Epithelial cell of proximal tubule (primary cell): ENCODE measurements around the gene BRIX1. TPM values are rescaled to one million over a fixed set of nuclear protein-coding genes. Genes with fewer than 3 reads are reported as not detected.

ENCODE experiments used
- DNase-seq: peaks from one replicate; pipeline ENCODE4 v3.0.0-alpha.2; 2011; ENCODE audit warnings: low read depth
- H3K4me3 ChIP-seq: 2 replicates; pipeline ENCODE4 v1.5.1; 2011; ENCODE audit warnings: low read depth, mild to moderate bottlenecking, low read length
- total RNA-seq: library from RNA; depleted of rRNA; stranded (reverse); fragments of >200 nt; gene quantifications from 2 replicates; pipeline ENCODE4 v1.2.3, GENCODE V29; 2015
- TF ChIP-seq, protein P1 (sequence below): conservative IDR thresholded peaks from 2 replicates; pipeline ENCODE4 v1.5.1; 2012; ENCODE audit warnings: low read depth, mild to moderate bottlenecking, low read length

BRIX1 gene, protein sequence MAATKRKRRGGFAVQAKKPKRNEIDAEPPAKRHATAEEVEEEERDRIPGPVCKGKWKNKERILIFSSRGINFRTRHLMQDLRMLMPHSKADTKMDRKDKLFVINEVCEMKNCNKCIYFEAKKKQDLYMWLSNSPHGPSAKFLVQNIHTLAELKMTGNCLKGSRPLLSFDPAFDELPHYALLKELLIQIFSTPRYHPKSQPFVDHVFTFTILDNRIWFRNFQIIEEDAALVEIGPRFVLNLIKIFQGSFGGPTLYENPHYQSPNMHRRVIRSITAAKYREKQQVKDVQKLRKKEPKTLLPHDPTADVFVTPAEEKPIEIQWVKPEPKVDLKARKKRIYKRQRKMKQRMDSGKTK
- 41.5 and 66.9 TPM in 2 replicates for total RNA-seq

- peak within 1 kb of the TSS; percentile 99 for H3K4me3 ChIP-seq
- peak; percentile 61 for DNase-seq
- TF ChIP-seq, protein P1, sequence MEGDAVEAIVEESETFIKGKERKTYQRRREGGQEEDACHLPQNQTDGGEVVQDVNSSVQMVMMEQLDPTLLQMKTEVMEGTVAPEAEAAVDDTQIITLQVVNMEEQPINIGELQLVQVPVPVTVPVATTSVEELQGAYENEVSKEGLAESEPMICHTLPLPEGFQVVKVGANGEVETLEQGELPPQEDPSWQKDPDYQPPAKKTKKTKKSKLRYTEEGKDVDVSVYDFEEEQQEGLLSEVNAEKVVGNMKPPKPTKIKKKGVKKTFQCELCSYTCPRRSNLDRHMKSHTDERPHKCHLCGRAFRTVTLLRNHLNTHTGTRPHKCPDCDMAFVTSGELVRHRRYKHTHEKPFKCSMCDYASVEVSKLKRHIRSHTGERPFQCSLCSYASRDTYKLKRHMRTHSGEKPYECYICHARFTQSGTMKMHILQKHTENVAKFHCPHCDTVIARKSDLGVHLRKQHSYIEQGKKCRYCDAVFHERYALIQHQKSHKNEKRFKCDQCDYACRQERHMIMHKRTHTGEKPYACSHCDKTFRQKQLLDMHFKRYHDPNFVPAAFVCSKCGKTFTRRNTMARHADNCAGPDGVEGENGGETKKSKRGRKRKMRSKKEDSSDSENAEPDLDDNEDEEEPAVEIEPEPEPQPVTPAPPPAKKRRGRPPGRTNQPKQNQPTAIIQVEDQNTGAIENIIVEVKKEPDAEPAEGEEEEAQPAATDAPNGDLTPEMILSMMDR = peak; percentile 25
Measured at GRCh38 chr5:34915139-34915855, at the start of gene BRIX1, which contains the start of gene RAD1. Gene BRIX1 (plus strand): TSS chr5:34915711. CDS start chr5:34915739, 28 bp downstream. Gene RAD1 (minus strand): TSS chr5:34915504. CDS start chr5:34914892, 612 bp downstream.

GRCh38 chr5:34866989-34867471 is 48.5 kb upstream of the BRIX1 start:
- DNase-seq = no peak
- TF ChIP-seq, protein P1 = no peak
- no peak overlapping the region for H3K4me3 ChIP-seq

- TF ChIP-seq, protein P1 = no peak
- no peak overlapping the region for H3K4me3 ChIP-seq
- DNase-seq = no peak
Measured at GRCh38 chr5:34867660-34868059, 47.9 kb upstream of the BRIX1 start.

DNA sequence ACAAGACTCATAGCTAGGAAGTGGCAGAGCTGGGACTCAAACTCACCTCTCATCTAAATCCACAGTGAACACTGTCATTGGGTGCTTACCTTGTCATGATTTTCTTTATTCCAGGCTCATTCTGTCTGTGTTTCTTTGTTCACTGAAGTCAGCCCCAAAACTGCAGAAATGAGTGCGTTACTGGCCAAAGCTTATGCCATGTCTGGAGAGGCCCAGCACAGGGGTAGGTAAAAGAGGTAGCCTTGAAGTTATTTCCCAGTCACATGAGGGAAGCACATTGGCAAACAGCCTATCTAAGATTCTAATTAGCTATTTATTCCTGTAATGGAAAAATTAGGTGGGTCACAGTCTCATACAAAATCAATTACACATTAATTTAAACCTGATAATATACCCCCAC is 46.7 kb upstream of the BRIX1 start:
- no peak overlapping the region for H3K4me3 ChIP-seq
- TF ChIP-seq, protein P1 = no peak
- no peak for DNase-seq

- TF ChIP-seq, protein P1 = no peak
- no peak overlapping the region for H3K4me3 ChIP-seq
- no peak for DNase-seq
Measured at GRCh38 chr5:34869256-34869655, 46.3 kb upstream of the BRIX1 start.

DNA sequence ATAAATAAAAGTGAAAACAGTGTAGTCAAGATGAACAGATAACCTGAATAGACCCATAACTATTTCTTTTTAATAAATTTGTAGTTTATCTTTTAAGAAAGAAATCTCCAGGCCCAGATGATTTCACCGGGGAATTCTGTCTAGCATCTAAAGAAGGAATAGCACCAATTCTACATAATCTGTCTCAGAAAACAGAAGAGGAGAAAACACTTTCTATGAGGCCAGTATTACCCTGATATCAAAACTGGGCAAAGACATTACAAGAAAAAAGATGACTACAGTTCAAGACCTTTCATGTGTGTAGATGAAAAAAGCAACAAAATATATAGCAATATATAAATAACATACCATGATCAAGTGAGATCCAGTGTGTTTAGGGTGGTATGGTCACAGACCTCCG is 45.1 kb upstream of the BRIX1 start:
- no peak overlapping the region for H3K4me3 ChIP-seq
- TF ChIP-seq, protein P1 = no peak
- no peak for DNase-seq
